OCI-LY3 (cell line): Measurements from ENCODE around the gene PMVK.

ENCODE experiments used
- H2AFZ ChIP-seq: fragments of 200-600, 300-600 bp; shearing (Covaris generic); 2 replicates; pipeline ENCODE4 v1.6.0; 2014; ENCODE audit warnings: antibody characterized with exemption, low read depth, low read length
- H3K27ac ChIP-seq: fragments of 200-600, 300-600 bp; sonication (generic); 2 replicates; pipeline ENCODE4 v1.5.1; 2014; ENCODE audit warnings: mild to moderate bottlenecking, low read length, moderate library complexity, mixed read lengths
- H3K27me3 ChIP-seq: fragments of 200-600, 300-600 bp; sonication (generic); 2 replicates; pipeline ENCODE4 v1.6.1; 2014; ENCODE audit warnings: low read depth, low read length, mixed read lengths
- H3K36me3 ChIP-seq: fragments of 200-600, 300-600 bp; sonication (generic); replicated peaks from 2 replicates; pipeline ENCODE3; 2014; ENCODE audit warnings: low read depth, low read length, mixed read lengths
- H3K4me1 ChIP-seq: fragments of 300-600, 200-600 bp; sonication (generic); 2 replicates; pipeline ENCODE4 v1.6.1; 2014; ENCODE audit warnings: low read length, mixed read lengths
- H3K4me2 ChIP-seq: fragments of 200-600, 300-600 bp; sonication (generic); 2 replicates; pipeline ENCODE4 v1.6.1; 2014; ENCODE audit warnings: low read length, mixed read lengths
- H3K4me3 ChIP-seq: fragments of 300-600, 200-600 bp; sonication (generic); 2 replicates; pipeline ENCODE4 v1.5.1; 2014; ENCODE audit warnings: antibody characterized with exemption, mild to moderate bottlenecking, low read length, moderate library complexity
- H3K79me2 ChIP-seq: fragments of 300-600, 200-600 bp; shearing (Covaris generic); 2 replicates; pipeline ENCODE4 v1.6.1; 2014; ENCODE audit warnings: mild to moderate bottlenecking, low read length, mixed read lengths
- H3K9ac ChIP-seq: fragments of 300-600, 200-600 bp; shearing (Covaris generic); 2 replicates; pipeline ENCODE4 v1.6.0; 2014; ENCODE audit warnings: mild to moderate bottlenecking, low read length, moderate library complexity
- H3K9me3 ChIP-seq: fragments of 200-600, 300-600 bp; shearing (Covaris generic); 2 replicates; pipeline ENCODE4 v1.6.1; 2014; ENCODE audit warnings: low read length, mixed read lengths; ENCODE audit not compliant: insufficient read depth
- H4K20me1 ChIP-seq: fragments of 200-600, 300-600 bp; sonication (generic); 2 replicates; pipeline ENCODE4 v1.6.1; 2016; ENCODE audit warnings: low read length, mixed read lengths; ENCODE audit not compliant: insufficient read depth
- CTCF ChIP-seq: fragments of 200-600, 300-600 bp; sonication (generic); IDR thresholded peaks from 2 replicates; pipeline ENCODE4 v1.5.1; 2014; ENCODE audit warnings: antibody characterized with exemption, low read length, low read depth
- EZH2phosphoT487 ChIP-seq: fragments of 200-600 bp; shearing (Covaris generic); IDR thresholded peaks from 2 replicates; pipeline ENCODE4 v1.6.1; 2018; ENCODE audit warnings: antibody characterized with exemption, mixed run types, low read depth

PMVK gene

GRCh38 chr1:154972213-154972516 is 35.6 kb upstream of the PMVK start:
- Histone ChIP-seq H3K9me3 (no peaks in the 10 kb centered on the region), H2AFZ (no peak overlapping the region), H3K36me3 (peaks cover 6% of the 10 kb centered on the region), H3K27me3 (no peaks in the 10 kb centered on the region), H3K9ac (no peak overlapping the region), H3K4me2 (no peak overlapping the region), H4K20me1 (peaks cover 9% of the 10 kb centered on the region; the same call in 1 of the 2 replicates), H3K27ac (no peak overlapping the region), H3K4me1 (peaks cover 28% of the 10 kb centered on the region), H3K79me2 (peaks cover 41% of the 10 kb centered on the region), H3K4me3 (no peak overlapping the region)
- TF ChIP-seq CTCF (no peak), EZH2phosphoT487 (no peak)

- H2AFZ ChIP-seq: no peak overlapping the region
- no peak for TF ChIP-seq CTCF
- no peak for TF ChIP-seq EZH2phosphoT487
- no peak overlapping the region for H3K9ac ChIP-seq
- peaks cover 34% of the 10 kb centered on the region for H3K79me2 ChIP-seq
- no peaks in the 10 kb centered on the region for H3K27me3 ChIP-seq
- no peak overlapping the region for H3K4me3 ChIP-seq
- H3K4me2 ChIP-seq: no peak overlapping the region
- H3K27ac ChIP-seq: no peak overlapping the region
- H3K36me3 ChIP-seq: peaks cover 7% of the 10 kb centered on the region
- peaks cover 22% of the 10 kb centered on the region for H3K4me1 ChIP-seq
- peaks cover 8% of the 10 kb centered on the region; the same call in 1 of the 2 replicates for H4K20me1 ChIP-seq
- H3K9me3 ChIP-seq: no peaks in the 10 kb centered on the region
These were observed 35.0 kb upstream of the PMVK start for GRCh38 chr1:154971341-154971998.

- TF ChIP-seq EZH2phosphoT487: no peak
- TF ChIP-seq CTCF: no peak
- Histone ChIP-seq H3K4me2 (peak within 1 kb of the TSS; percentile 34; the same call in 1 of the 2 replicates), H3K9ac (no peak within 1 kb of the TSS), H4K20me1 (0 out of 2 replicates have a peak, but pooled peaks cover 1% of the 10 kb centered on the region), H2AFZ (no peak within 1 kb of the TSS), H3K27ac (no peak within 1 kb of the TSS), H3K79me2 (peaks cover 27% of the 10 kb centered on the region), H3K36me3 (peaks cover 12% of the 10 kb centered on the region), H3K9me3 (no peaks in the 10 kb centered on the region), H3K4me1 (peaks cover 15% of the 10 kb centered on the region), H3K27me3 (no peaks in the 10 kb centered on the region), H3K4me3 (no peak within 1 kb of the TSS)
These were observed 34.3 kb upstream of the PMVK start, which contains the start of gene SHC1 for GRCh38 chr1:154970631-154971340. Gene SHC1 (minus strand): TSS chr1:154970747. CDS start chr1:154970526, 221 bp downstream.

GRCh38 chr1:154969860-154970452 is 33.4 kb upstream of the PMVK start:
- no peak for TF ChIP-seq CTCF
- TF ChIP-seq EZH2phosphoT487: no peak
- no peak overlapping the region for H3K27ac ChIP-seq
- peaks cover 18% of the 10 kb centered on the region for H3K79me2 ChIP-seq
- H3K4me2 ChIP-seq: no peak overlapping the region
- no peak overlapping the region for H3K4me3 ChIP-seq
- no peak overlapping the region for H2AFZ ChIP-seq
- no peaks in the 10 kb centered on the region for H3K27me3 ChIP-seq
- no peaks in the 10 kb centered on the region for H4K20me1 ChIP-seq
- H3K36me3 ChIP-seq: peaks cover 18% of the 10 kb centered on the region
- H3K4me1 ChIP-seq: peaks cover 15% of the 10 kb centered on the region
- no peak overlapping the region for H3K9ac ChIP-seq
- no peaks in the 10 kb centered on the region for H3K9me3 ChIP-seq
